Measurements from ENCODE around the gene BBIP1. TPM values are rescaled to one million over a fixed set of nuclear protein-coding genes. Genes with fewer than 3 reads are reported as not detected.
"Not testable (repeated sequence)": the region's sequence is repeated elsewhere in the genome, so short reads cannot be mapped to it uniquely, and the experiment has no call there.

The BBIP1 gene
- total and polyA plus RNA-seq, 11 donors: 19.3 to 32.4 (median 25.8) TPM

DNA sequence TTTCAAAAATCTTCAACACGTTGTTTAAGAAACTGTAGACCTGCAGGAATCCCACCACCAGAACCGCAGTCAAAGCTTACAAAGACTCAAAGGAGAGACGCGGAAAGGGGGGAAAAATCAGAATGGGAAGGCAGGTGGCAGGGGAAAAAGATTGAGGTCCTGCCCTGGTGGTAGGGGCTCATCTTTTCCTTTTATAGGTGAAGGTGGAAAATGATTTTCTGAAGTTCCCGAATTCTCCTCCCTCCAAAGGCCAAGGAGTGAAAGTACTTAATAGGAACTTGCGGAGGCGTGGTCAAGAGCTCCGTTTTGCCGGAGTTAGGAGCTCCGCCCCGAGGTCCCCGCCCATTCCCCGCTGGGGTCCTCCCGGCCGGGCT is 724 bp downstream of the BBIP1 start:
- DNase-seq: peak; percentile 96 to 98 (median 97)
- intact Hi-C loops (cut with DNase I): loop anchor here in 2 of 10 donors (1.0 to 2.0 kb wide), 2 partner anchors 45 to 47 kb away; partner anchors contain the start of gene PDCD4 (in 1 of the 2)
- TF ChIP-seq, protein P1, sequence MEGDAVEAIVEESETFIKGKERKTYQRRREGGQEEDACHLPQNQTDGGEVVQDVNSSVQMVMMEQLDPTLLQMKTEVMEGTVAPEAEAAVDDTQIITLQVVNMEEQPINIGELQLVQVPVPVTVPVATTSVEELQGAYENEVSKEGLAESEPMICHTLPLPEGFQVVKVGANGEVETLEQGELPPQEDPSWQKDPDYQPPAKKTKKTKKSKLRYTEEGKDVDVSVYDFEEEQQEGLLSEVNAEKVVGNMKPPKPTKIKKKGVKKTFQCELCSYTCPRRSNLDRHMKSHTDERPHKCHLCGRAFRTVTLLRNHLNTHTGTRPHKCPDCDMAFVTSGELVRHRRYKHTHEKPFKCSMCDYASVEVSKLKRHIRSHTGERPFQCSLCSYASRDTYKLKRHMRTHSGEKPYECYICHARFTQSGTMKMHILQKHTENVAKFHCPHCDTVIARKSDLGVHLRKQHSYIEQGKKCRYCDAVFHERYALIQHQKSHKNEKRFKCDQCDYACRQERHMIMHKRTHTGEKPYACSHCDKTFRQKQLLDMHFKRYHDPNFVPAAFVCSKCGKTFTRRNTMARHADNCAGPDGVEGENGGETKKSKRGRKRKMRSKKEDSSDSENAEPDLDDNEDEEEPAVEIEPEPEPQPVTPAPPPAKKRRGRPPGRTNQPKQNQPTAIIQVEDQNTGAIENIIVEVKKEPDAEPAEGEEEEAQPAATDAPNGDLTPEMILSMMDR (IDR thresholded peaks at IDR 0.05): peak in 3 of 12 donors; percentile 14 to 20 (median 15)
- no peak for TF ChIP-seq POLR2A (IDR thresholded peaks at IDR 0.05)
- Histone ChIP-seq H3K9me3 (no peaks in the 10 kb centered on the region), H3K36me3 (peaks cover 0 to 7% (median 0%) of the 10 kb centered on the region in 9 donors), H3K4me1 (peaks cover 2 to 42% (median 33%) of the 10 kb centered on the region in 12 donors), H3K4me3 (peak overlapping the region; percentile 52 to 90 (median 74)), H3K27me3 (no peaks in the 10 kb centered on the region), H3K27ac (peak overlapping the region; percentile 94 to 100 (median 99))
- ATAC-seq: no peak
- WGBS, 4 donors: 0% methylated on average over 7 to 15 of the region's 15 CpGs

DNA sequence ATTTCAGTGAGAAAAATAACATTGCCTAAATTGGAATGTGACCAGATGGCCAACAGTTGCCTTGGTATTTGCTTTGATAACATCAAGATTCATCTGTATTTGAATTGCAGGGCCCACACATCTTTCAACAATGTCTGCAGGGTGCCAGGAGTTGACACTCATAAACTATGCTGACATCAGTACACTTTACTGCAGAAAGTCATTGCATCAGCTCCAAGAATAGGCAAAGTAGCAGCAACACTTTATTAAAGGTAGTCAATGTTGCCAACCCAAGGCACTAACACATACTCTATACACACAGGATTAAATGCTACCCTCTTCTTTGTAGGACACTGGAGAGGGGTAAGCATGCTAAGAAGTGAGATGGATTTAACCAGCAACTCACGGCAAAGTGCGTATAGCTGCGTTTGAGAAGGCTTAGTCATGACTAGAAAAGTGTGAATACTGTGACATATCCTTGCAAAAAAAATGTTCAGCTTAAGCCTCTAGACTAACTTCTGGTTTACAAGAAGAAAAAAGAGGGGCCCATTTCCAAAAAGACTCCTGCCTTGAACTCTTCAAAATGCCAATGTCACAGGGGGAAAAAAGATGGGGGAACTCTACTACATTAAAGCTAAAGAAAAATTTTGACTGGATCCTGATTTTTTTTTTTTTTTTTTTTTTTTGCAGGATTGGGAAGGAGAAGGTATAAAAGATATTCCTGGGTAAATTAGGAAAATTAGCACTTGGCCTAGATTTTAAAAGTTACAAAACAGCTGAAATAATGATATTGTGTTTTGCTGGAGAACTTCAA is 2.2 kb downstream of the BBIP1 start:
- WGBS, 4 donors: 91 to 96% (median 94%) methylated on average over 3 of the region's 3 CpGs
- Histone ChIP-seq H3K4me1 (peaks cover 2 to 29% (median 20%) of the 10 kb centered on the region in 12 donors), H3K9me3 (no peaks in the 10 kb centered on the region), H3K27ac (no peak overlapping the region), H3K36me3 (peaks cover 0 to 7% (median 0%) of the 10 kb centered on the region in 9 donors), H3K4me3 (no peak overlapping the region), H3K27me3 (no peaks in the 10 kb centered on the region)
- intact Hi-C loops (cut with DNase I): no loop called here
- no peak for ATAC-seq
- TF ChIP-seq POLR2A (IDR thresholded peaks at IDR 0.05): no peak
- TF ChIP-seq, protein P1 (IDR thresholded peaks at IDR 0.05): no peak
- no peak for DNase-seq

DNA sequence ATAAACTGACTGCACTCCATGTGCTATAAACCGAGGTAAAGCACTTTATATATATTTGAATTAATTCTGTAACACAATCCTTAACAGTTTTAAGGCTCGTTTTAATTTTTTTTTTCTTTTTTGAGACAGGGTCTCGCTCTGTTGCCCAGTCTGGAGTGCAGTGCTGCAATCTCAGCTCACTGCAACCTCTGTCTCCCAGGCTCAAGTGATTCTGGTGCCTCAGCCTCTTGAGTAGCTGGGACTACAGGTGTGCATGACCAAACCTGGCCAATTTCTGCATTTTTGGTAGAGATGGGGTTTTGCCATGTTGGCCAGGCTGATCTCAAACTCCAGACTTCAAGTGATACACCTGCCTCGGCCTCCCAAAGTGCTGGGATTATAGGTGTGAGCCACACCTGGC is 3.4 kb downstream of the BBIP1 start:
- H3K27ac ChIP-seq; H3K4me3 ChIP-seq; ATAC-seq; DNase-seq; intact Hi-C loops (cut with DNase I); H3K27me3 ChIP-seq; H3K36me3 ChIP-seq; H3K9me3 ChIP-seq: not testable (repeated sequence)
- 90 to 97% (median 94%) methylated on average over 4 of the region's 4 CpGs for WGBS, 4 donors
- peaks cover 0 to 17% (median 10%) of the 10 kb centered on the region in 12 donors for H3K4me1 ChIP-seq

DNA sequence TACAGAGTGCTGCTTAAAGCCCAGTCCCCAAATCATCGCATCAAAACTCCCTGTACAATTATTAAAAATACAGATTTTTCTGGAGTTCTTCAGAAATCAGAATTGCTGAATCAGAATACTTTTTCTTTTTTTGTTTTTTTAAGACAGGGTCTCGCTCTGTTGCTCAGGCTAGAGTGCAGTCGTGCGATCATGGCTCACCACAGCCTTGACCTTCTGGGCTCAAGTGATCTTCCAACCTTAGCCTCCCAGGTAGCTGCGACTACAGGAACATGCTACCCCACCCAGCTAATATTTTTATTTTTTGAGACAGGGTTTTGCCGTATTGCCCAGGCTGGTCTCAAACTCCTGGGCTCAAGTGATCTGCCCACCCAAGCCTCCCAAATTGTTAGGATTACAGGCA is 3.9 kb downstream of the BBIP1 start:
- 96 to 98% (median 97%) methylated on average over 6 of the region's 6 CpGs for WGBS, 4 donors

More for the DNA sequence above, 3.9 kb downstream of the BBIP1 start:
- ATAC-seq: no peak
- peaks cover 0 to 16% (median 9%) of the 10 kb centered on the region in 12 donors for H3K4me1 ChIP-seq
- H3K9me3 ChIP-seq: no peaks in the 10 kb centered on the region
- H3K36me3 ChIP-seq: peaks cover 0 to 7% (median 0%) of the 10 kb centered on the region in 9 donors
- DNase-seq: no peak
- no peak overlapping the region for H3K4me3 ChIP-seq
- no peak for TF ChIP-seq POLR2A (IDR thresholded peaks at IDR 0.05)
- TF ChIP-seq, protein P1 (IDR thresholded peaks at IDR 0.05): no peak
- no peaks in the 10 kb centered on the region for H3K27me3 ChIP-seq
- intact Hi-C loops (cut with DNase I): no loop called here
- H3K27ac ChIP-seq: no peak overlapping the region

All from heart left ventricle (tissue), 16 donors.